HPDE6-E6E7 (cell line): Measurements from ENCODE around the gene SPR.
"Not testable (repeated sequence)": the region's sequence is repeated elsewhere in the genome, so short reads cannot be mapped to it uniquely, and the experiment has no call there.

Source experiments
- DNase-seq: peaks from one replicate; pipeline ENCODE4 v3.0.0; 2011; ENCODE audit warnings: missing footprints; ENCODE audit errors: extremely low spot score

SPR gene

DNA sequence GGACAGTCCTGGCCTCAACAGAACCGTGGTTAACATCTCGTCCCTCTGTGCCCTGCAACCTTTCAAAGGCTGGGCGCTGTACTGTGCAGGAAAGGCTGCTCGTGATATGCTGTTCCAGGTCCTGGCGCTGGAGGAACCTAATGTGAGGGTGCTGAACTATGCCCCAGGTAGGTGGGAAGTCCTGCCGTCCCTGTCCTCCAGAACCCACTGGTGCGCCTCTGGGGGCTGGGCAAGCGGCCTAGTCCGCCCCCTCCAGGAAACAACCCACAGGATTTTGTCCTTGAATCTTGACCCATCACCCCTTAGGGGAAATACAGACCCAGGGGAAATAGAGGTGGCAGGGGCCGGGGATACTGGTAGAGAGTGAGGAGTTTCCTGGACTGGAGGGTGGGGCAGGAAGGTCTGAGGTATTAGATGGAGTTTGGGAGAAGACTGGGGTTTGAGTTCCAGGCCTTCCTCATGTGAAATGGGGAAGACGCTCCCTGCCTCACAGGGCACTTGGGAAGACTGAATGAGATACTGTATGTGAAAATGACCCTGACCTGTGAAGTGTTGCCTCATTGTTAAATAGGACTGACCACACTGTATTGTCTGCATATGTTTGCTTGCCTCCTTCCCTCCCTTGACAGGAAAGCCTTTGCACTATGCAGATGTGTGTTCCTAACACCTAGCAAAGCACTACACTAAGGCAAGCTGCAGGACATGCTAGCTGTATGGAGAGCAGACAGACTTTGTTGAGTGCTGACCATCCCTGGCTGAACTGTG lies 1.4 kb downstream of the SPR start:
- no peak for DNase-seq

DNA sequence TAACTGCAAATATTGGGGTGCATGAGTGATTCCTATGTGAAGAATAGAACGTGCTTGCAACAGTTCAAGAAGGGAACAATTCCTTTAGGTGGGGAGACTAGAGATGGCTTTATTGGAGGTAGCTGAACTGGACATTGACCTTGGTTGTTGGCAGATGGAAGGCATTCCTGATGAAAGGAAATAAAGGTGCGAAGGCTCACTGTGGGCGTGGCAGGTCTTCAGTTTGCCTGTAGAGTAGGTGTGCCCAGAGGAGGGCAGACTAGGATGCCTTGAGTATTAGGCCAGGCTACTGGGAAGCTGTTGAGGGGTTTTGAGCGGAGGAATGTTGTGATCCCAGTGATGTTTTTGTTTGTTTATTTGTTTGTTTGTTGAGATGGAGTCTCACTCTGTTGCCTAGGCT lies 2.8 kb downstream of the SPR start:
- no peak for DNase-seq

DNA sequence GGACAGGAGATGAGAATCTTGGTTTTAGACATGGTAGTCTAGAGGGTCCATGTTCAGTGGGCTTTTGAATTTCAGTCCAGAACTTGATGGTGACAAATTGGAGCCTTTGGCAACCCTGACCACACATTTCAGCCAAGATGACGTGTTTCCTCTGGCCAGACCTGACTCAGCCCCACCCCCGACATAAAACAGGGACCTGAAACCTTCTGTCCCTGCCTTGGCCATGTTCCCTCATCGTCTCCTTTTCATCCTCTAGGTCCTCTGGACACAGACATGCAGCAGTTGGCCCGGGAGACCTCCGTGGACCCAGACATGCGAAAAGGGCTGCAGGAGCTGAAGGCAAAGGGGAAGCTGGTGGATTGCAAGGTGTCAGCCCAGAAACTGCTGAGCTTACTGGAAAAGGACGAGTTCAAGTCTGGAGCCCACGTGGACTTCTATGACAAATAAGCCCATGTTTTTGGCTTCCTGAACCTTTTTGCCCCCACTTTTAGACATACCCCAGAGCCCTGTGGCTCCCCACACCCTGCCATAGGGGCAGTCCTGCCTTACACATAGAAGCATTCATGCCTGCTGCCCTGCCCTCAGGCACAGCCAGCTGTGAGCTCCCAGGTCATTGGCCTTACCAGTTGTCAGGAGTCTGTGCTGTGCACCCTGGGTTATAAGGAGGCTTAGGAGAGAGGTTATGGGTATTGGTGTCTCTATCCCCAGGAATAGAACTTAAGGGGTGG lies 4.0 kb downstream of the SPR start:
- DNase-seq: no peak

GRCh38 chr2:72892506-72893173 lies 5.4 kb downstream of the SPR start:
- peak; percentile 71 for DNase-seq

GRCh38 chr2:72893594-72894319 lies 6.5 kb downstream of the SPR start:
- no peak for DNase-seq

DNA sequence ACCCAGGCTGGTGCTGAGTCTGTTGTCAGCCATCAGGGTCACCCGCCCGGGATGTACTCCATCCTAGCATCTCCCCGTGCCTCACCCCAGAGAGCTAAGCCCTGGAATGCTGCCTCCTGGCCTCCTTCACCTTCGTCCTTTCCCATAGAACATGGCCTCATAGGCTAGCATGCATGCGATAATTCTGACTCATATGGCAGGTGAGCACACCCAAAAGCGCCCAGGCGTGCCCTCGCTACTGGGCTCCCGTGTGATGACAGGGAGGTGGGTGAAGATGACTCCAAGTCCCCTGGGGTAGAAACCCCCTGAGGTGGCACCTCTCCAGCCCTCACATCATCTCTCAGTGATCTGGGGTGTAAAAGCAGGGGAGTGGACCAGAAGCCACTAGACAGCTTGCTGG lies 7.3 kb downstream of the SPR start:
- DNase-seq: no peak

DNA sequence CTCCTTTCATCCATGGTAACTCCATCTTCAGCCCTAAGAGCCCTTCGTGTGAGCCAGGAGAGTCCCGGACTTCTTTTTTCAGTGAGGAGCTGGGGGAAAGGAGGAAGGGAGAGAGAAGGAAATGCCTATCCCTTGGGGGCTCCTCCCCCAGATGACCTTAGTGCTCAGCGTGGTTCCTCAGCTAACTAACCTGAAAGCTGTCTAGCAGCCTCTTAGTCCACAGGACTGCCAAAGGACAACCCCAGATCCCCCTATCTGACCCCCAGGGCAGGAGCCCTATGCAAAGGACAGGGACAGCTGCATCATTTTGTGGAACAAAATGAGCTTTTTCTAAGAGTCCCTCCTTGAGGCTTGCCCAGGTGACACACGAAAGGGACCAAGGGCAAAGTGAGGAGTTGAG lies 7.9 kb downstream of the SPR start:
- DNase-seq: no peak

DNA sequence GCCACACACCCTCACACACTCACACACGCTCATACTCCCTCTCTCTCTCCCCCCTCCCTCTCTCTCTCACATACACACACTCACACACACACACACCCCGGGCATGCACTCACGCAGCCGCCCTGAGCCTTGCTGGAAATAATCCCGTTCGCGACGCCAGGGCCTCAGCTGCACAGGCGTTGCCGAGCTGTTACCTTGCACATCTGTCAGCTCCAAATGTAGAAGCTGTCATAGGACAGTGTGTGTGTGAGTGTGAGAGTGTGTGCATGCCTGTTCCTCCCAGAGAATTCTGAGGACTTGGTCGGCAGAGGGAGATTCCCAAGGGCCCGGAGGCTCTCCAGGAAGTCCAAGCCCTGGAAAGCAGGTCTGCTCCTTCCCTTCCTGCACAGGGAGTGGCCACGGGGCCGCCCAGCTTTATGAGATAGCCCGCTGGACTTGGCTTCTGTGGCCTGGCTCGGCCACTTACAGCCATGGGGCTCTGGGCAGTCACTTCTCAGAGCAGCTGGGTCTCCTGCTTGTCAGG lies 8.6 kb downstream of the SPR start:
- no peak for DNase-seq

- DNase-seq: no peak
Measured at GRCh38 chr2:72896446-72896845, 9.2 kb downstream of the SPR start.

DNA sequence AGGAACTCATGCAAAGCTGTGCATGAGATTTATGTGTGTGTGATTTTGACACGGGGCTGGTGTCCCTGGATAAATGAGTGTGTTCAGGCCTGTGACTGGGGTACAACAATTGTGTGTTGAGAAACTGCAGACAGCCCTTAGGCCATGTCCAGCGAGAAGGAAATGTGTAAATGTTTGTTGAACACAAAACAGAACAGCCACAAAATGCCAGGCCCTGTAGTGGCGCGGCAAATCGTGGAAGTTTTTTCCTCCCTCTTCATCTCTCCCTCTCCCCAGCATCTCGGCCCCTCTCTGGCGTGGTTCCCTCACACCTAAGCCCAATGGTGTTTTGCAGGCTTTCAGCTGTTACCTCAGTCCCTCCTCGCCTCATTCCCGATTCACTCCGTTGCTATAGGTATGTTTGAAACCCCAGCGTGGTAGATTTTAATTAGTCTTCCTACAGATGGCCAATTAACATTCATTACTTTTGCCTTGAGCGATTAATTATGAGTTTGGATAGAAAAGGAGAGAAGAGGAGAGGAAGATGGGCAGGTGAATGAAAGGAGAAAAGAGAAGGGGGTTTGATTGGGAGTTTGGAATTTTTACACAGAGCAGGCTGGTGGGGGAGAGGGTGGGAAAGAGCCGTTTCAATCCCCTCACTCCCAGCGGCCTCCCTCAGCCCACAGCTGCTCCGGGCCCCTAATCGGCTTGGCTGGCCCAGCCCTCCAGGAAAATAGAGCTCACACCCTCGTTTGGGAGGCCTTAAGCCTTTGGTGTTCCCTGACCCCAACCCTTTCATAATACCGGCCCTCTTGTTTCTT lies 10.8 kb downstream of the SPR start:
- DNase-seq: no peak

- no peak for DNase-seq
Measured at GRCh38 chr2:72898585-72898906, 11.3 kb downstream of the SPR start.

DNA sequence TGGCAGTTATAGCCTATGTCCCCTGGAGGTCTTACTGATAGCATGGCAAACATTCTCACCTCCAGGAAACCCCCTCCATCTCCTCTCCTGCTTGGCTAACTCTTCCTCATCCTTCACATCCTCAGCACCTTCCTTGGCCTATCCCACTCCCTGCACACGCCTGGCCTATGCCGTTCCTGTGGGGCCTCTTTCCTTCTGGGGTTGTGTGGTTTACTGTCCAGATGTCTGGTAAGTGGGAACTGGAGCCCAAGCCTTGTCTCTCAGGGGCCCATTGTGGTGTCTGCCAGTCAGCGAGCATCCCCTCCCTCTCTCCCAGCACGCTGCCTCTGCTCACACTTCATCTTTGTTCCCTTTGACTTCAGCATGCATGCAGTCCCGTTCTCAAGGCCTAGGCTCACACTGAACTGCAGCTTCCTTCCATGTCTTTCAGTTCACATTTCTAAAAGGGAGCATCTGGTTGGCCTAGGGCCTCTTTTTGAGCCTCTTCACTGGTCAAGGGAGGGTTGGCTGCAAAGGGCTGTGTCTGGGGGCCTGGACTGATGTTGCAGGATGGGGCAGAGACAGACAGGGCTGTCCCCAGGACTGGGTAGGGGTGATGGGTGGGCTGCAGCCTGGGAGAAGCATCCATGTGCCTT lies 13.1 kb downstream of the SPR start:
- no peak for DNase-seq

GRCh38 chr2:72901426-72901825 lies 14.2 kb downstream of the SPR start:
- no peak for DNase-seq

GRCh38 chr2:72907369-72907768 lies 20.2 kb downstream of the SPR start:
- DNase-seq: not testable (repeated sequence)

DNA sequence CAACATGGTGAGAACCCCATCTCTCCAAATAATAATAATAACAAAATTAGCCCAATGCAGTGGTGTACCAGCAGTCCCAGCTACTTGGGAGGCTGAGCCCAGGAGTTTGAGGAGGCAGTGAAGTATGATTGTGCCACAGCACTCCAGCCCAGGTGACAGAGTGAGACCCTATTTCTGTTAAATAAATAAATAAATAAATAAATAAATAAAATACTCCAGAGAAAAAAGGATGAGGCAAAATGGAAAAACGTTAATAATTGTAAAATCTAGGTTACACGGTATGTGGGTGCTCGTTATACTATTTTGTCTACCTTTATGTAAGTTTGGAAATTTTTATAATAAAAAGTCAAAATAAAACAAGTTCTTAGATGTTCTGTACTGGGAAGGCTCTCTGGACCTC lies 21.5 kb downstream of the SPR start:
- DNase-seq: no peak

- no peak for DNase-seq
Measured at GRCh38 chr2:72911256-72911655, 24.0 kb downstream of the SPR start.

DNA sequence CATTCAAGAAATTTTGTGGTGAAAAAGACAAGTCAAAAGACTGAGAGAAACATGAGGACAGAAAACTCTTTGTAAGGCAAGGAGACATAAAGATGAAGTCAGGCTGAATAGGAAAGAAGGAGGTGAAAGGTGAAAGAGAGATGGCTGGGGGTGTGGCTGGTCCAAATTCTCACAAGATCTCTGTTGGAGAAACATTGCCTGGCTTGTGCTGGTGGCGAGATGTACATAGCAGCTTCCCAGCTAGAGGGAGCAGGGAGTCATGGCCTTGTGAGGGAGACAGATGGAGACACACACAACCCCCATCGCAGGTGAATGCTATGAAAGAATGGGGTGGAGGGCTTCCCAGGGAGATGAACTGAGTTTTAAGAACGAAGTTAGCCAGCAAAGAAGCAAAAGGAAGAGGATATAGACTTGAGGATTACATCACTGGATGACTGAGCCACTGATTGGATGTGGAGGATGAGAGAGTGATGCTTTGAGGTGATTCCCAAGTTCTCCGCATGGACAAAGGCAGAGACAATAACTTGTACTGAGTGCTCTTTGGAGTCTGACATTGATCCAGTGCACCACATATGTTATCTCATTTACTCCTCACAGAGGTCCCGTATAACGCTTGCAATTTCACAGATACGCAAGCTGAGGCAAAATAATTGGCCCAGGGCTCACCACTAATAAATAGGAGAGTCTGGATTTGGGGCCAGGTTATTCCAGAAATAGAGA lies 26.4 kb downstream of the SPR start:
- DNase-seq: no peak

DNA sequence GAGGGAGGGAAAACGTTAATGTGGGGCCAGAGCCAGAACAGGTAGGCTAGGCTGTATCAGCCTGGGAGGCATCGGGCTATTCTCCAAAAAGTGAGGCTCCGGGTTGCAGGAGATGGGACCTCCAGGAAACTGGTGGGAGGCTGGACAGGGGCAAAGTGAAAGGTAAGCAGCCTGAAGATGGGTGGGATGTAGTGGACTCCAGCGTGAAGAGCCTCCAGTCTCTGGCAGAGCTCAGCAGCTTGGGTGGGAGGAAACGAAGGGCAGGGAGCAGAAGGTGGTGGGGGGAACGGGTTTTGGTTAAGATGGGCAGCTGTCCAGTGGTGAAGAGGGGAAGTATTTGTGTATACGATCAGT lies 27.0 kb downstream of the SPR start:
- no peak for DNase-seq

GRCh38 chr2:72914589-72915319 lies 27.5 kb downstream of the SPR start:
- DNase-seq: no peak
